ENCODE results near the gene SH3BGRL3. TPM values are rescaled to one million over a fixed set of nuclear protein-coding genes. Genes with fewer than 3 reads are reported as not detected.

SH3BGRL3 gene
- total RNA-seq, 4 donors from 2014 or later: 5.0 to 86.6 (median 52.3) TPM

DNA sequence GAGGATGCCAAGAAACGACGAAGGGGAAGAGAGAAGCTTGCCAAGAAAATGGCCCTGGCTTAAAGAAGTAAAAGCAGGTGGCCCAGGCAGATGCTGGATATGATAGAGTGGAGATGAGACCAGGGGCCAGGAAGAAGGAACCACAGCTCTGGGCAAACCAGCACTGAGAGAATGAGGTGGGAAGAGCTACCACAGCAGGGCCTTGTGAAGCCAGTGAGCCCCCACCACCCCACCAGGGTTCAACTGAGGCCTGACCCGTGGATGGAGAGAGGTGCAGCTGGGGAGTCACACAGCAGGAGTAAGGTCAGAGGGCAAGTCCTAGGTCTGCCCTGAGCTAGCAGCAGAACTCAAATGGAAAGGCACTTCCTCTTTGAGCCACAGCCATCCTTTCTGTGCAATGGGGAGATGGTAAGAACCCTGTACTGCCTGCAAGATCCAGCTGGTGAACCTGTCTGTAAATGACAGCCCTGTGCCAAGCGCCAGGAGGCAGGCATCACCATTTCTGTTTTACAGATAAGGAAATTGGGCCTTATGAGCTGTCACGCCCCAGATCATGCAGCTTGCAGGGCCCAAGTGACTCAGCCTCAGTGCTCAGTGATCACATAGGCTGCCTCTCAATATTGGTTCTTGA, 8.5 kb downstream of the SH3BGRL3 start:
- no peak for DNase-seq
- TF ChIP-seq, protein P1, sequence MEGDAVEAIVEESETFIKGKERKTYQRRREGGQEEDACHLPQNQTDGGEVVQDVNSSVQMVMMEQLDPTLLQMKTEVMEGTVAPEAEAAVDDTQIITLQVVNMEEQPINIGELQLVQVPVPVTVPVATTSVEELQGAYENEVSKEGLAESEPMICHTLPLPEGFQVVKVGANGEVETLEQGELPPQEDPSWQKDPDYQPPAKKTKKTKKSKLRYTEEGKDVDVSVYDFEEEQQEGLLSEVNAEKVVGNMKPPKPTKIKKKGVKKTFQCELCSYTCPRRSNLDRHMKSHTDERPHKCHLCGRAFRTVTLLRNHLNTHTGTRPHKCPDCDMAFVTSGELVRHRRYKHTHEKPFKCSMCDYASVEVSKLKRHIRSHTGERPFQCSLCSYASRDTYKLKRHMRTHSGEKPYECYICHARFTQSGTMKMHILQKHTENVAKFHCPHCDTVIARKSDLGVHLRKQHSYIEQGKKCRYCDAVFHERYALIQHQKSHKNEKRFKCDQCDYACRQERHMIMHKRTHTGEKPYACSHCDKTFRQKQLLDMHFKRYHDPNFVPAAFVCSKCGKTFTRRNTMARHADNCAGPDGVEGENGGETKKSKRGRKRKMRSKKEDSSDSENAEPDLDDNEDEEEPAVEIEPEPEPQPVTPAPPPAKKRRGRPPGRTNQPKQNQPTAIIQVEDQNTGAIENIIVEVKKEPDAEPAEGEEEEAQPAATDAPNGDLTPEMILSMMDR (IDR thresholded peaks at IDR 0.05): no peak
- TF ChIP-seq POLR2A (IDR thresholded peaks at IDR 0.05): no peak
- no peak overlapping the region for H3K27ac ChIP-seq
- H3K9me3 ChIP-seq: no peaks in the 10 kb centered on the region
- no peak overlapping the region for H3K4me3 ChIP-seq
- H3K4me1 ChIP-seq: peaks cover 0 to 3% of the 10 kb centered on the region in 2 donors
- intact Hi-C loops (cut with DNase I; ENCODE audit: low total_unique reads): no loop called here
- H3K36me3 ChIP-seq: no peaks in the 10 kb centered on the region
- H3K27me3 ChIP-seq: no peaks in the 10 kb centered on the region

DNA sequence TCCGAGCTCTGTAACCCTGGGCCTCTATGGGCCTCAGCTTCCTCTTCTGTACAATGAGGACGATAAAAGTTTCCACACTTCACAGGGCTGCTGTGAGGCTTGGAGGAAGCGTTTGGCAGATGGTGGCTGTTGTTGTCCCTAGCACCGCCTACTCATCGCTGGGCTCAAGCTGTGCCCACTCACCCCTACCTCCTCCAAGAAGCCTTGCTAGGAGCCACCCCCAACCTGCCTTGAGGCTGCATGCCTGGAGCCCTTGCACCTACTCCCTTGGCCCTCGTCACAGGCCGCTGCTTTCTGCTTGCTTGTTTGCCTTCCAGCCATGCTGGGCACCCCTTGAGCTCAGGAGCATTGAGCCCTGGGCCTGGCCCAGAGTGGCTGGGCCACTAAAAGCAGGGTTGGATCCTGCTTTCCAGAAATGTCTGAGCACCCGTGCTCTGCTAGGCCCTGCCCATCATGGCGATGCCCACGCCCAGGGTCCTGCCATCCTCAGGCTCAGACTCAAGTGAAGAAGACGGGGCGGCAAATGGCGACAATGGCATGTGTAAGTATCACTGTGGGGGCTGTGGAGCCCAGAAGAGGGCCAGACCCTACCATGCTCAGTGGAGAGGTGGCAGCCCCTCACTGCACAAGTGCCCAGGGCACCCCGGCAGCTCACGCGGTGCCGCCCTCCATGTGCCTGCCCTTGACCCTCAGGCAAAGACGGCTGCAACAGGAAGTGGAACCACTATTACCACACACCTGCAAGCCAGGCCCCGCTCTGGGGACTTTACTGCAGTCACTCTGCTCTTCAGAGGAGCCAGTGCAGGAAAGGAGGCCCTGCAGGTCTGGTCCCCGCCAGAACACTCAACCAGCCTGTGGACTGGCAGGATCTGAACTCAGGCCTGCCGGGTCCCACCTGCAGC, 9.5 kb downstream of the SH3BGRL3 start:
- Histone ChIP-seq H3K36me3 (no peaks in the 10 kb centered on the region), H3K27me3 (no peaks in the 10 kb centered on the region), H3K4me3 (no peak overlapping the region), H3K27ac (no peak overlapping the region), H3K9me3 (no peaks in the 10 kb centered on the region), H3K4me1 (peaks cover 0 to 2% of the 10 kb centered on the region in 2 donors)
- intact Hi-C loops (cut with DNase I; ENCODE audit: low total_unique reads): no loop called here
- no peak for TF ChIP-seq POLR2A (IDR thresholded peaks at IDR 0.05)
- TF ChIP-seq, protein P1 (IDR thresholded peaks at IDR 0.05): no peak
- DNase-seq: no peak

DNA sequence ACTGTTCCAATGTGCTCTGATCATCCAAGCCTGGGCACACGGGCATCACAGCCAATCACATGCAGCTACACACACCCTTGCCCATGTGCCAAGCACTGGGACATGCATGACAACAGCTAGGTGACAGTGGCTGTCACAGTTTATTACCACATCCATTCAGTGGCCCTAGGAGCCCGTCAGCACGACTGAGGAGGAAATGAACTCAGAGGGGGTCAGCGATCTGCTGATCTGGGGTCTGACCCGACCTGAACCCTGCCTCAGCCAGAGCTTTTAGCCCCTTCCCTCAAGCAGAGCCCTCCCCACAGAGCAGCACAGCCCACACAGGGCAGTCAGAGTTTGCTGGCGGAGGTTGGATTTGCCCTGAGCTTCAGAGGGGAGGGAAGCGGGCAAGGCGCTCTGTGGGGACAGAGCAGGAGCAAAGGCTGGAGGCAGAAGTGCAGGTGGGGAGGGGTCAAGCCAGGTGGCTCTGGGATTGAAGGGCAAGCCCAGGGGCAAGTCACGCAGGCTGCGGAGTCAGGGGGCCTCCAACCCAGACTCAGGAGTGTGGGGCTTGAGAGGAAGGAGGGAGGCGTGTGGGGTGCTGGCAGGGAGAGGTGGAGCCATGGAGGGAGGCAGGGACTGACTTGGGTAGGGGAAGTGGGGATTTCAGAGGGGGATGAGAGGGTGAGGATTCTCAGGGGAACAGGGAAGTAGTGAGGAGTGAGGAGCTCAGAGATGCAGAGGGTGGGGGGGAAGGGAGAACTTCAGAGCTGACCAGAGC, 10.4 kb downstream of the SH3BGRL3 start:
- intact Hi-C loops (cut with DNase I; ENCODE audit: low total_unique reads): no loop called here
- H3K27me3 ChIP-seq: no peaks in the 10 kb centered on the region
- no peak for DNase-seq
- no peaks in the 10 kb centered on the region for H3K4me1 ChIP-seq
- H3K9me3 ChIP-seq: no peaks in the 10 kb centered on the region
- H3K4me3 ChIP-seq: no peak overlapping the region
- no peak overlapping the region for H3K27ac ChIP-seq
- no peaks in the 10 kb centered on the region for H3K36me3 ChIP-seq
- TF ChIP-seq POLR2A (IDR thresholded peaks at IDR 0.05): no peak
- TF ChIP-seq, protein P1 (IDR thresholded peaks at IDR 0.05): no peak

DNA sequence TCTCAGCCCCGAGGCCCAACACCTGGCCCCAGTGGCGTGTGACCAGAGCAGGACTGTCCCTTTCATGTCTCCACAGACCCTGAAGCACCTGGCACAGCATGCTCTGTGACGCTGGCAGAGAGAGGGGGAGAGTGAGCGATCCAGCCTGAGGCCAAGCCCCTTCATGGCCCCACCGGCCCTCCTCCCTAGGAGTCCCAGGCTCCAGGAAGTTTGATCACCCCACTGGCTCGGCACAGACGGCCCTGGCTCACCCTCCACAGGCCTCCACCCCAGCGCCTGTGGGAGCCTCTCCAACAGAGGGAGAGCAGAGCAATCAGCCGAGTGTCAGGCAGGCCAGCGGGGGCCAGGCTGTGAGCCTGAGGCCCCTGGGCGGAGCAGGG, 11.0 kb downstream of the SH3BGRL3 start:
- Histone ChIP-seq H3K4me1 (no peaks in the 10 kb centered on the region), H3K27ac (no peak overlapping the region), H3K4me3 (no peak overlapping the region), H3K36me3 (no peaks in the 10 kb centered on the region), H3K27me3 (no peaks in the 10 kb centered on the region), H3K9me3 (no peaks in the 10 kb centered on the region)
- DNase-seq: no peak
- intact Hi-C loops (cut with DNase I; ENCODE audit: low total_unique reads): no loop called here
- TF ChIP-seq, protein P1 (IDR thresholded peaks at IDR 0.05): no peak
- no peak for TF ChIP-seq POLR2A (IDR thresholded peaks at IDR 0.05)

Data from uterus (tissue), 4 donors.